Gastroesophageal sphincter (tissue), 3 donors: ENCODE data around the gene NR5A2.

Experiments used
- CTCF ChIP-seq, 4 experiments: fragments of 200-600 bp in 2 of 4; fragments of 450-650 bp in 2 of 4; sonication (generic) in 1 of 4; IDR thresholded peaks; one replicate each; pipeline ENCODE4 v1.5.1; 2017 to 2019; ENCODE audit warnings: antibody characterized with exemption in 4 of 4, mild to moderate bottlenecking in 2 of 4, moderate library complexity in 2 of 4
- EP300 ChIP-seq: sonication (generic); formaldehyde crosslinking; IDR thresholded peaks from one replicate; pipeline ENCODE4 v1.6.1; 2017; ENCODE audit warnings: antibody characterized with exemption, mild to moderate bottlenecking
- POLR2AphosphoS5 ChIP-seq: sonication (generic); formaldehyde crosslinking; IDR thresholded peaks from one replicate; pipeline ENCODE4 v1.6.1; 2017; ENCODE audit warnings: antibody characterized with exemption

GRCh38 chr1:200039849-200040474 is 12.5 kb downstream of the NR5A2 start:
- TF ChIP-seq POLR2AphosphoS5 (no peak), EP300 (no peak), CTCF (IDR thresholded peaks at IDR 0.05) (no peak)
